ENCODE results near the gene MZT2B.
A peak's percentile ranks its signal among the peaks of the same experiment; 100 is the strongest.
"Not testable (repeated sequence)": the region's sequence is repeated elsewhere in the genome, so short reads cannot be mapped to it uniquely, and the experiment has no call there.

DNA sequence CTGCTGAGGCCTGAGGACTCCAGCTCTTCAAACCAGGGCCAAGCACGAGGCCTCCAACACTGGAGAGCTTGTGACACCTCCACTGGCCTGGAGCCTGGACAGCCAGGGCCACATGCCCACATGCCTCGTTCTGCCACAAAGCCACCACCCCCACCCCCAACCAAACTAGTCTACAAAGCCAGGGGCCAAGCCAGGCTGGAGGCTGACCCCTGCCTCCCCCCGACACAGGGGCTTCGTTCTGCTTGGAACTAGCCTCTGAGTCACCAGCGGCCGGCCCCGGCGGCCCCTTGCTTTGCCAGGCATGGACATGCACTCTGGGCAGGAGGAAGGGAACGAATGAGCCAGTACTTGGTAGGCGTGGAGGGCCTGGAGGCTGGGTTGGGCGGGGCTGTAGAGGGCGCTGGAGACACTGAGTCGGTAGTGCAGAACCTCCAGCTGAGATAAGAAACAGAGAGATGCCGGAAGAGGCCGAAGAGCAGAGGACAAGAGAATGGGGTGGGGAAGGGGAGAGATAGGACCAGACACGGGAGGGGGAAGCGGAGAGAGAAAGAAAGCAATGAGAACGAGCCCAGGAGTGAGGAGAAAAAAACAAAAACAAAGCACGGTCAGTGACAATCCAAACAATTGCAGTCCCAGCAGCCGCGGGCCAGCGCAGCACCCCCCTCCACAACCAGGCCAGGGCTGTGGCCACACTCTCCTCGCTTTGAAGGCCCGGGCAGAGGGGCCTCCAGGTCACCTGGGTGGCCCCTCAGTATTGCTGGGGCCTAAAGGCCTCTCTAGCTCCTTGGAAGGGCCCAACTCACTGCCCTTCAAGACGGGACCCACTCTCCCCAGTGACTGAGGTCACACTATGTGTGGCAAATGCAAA is 21.0 kb upstream of the MZT2B start:
- not testable (repeated sequence) for TF ChIP-seq POLR2A (IDR thresholded peaks at IDR 0.05; ENCODE audit: extremely low read depth, insufficient read length)
- TF ChIP-seq, protein P1, sequence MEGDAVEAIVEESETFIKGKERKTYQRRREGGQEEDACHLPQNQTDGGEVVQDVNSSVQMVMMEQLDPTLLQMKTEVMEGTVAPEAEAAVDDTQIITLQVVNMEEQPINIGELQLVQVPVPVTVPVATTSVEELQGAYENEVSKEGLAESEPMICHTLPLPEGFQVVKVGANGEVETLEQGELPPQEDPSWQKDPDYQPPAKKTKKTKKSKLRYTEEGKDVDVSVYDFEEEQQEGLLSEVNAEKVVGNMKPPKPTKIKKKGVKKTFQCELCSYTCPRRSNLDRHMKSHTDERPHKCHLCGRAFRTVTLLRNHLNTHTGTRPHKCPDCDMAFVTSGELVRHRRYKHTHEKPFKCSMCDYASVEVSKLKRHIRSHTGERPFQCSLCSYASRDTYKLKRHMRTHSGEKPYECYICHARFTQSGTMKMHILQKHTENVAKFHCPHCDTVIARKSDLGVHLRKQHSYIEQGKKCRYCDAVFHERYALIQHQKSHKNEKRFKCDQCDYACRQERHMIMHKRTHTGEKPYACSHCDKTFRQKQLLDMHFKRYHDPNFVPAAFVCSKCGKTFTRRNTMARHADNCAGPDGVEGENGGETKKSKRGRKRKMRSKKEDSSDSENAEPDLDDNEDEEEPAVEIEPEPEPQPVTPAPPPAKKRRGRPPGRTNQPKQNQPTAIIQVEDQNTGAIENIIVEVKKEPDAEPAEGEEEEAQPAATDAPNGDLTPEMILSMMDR (IDR thresholded peaks at IDR 0.05; ENCODE audit: low read depth, low read length) = peak; percentile 2
- TF ChIP-seq, protein P2, sequence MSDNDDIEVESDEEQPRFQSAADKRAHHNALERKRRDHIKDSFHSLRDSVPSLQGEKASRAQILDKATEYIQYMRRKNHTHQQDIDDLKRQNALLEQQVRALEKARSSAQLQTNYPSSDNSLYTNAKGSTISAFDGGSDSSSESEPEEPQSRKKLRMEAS (IDR thresholded peaks at IDR 0.05; ENCODE audit: low read depth, low read length) = not testable (repeated sequence)

All from NB4 (cell line).